Liver (tissue), 9 donors: Measurements from ENCODE around the gene SLC38A3. TPM values are rescaled to one million over a fixed set of nuclear protein-coding genes. Genes with fewer than 3 reads are reported as not detected.

Source experiments
- DNase-seq: peaks from one replicate; pipeline ENCODE4 v3.0.0-alpha.2; 2017; ENCODE audit warnings: low spot score
- H3K27ac ChIP-seq, 2 donors: one replicate each; pipeline ENCODE4 v1.7.0; 2013; ENCODE audit warnings: inconsistent platforms in 2 of 2, low read length in 2 of 2, control low read depth in 1 of 2, low read depth in 1 of 2, mild to moderate bottlenecking in 1 of 2
- H3K27me3 ChIP-seq, 4 donors: one replicate each; pipeline versions ENCODE4 v1.6.1 to v1.7.0; 2013; ENCODE audit warnings: low read length in 3 of 4, inconsistent platforms in 1 of 4, mild to moderate bottlenecking in 1 of 4, moderate library complexity in 1 of 4; ENCODE audit not compliant: control insufficient read depth in 4 of 4, insufficient read depth in 4 of 4
- H3K36me3 ChIP-seq, 4 donors: one replicate each; pipeline versions ENCODE4 v1.6.1 to v1.7.0; 2013; ENCODE audit warnings: low read length in 3 of 4, mild to moderate bottlenecking in 3 of 4, low read depth in 1 of 4, moderate library complexity in 1 of 4; ENCODE audit not compliant: control insufficient read depth in 4 of 4, insufficient read depth in 3 of 4
- H3K4me1 ChIP-seq, 4 donors: one replicate each; pipeline versions ENCODE4 v1.6.1 to v1.7.0; 2013; ENCODE audit warnings: low read length in 3 of 4, mild to moderate bottlenecking in 3 of 4, moderate library complexity in 1 of 4; ENCODE audit not compliant: control insufficient read depth in 4 of 4, insufficient read depth in 4 of 4
- H3K4me3 ChIP-seq, 3 donors: one replicate each; pipeline versions ENCODE4 v1.6.1 to v1.7.0; 2013; ENCODE audit warnings: low read length in 3 of 3, control low read depth in 1 of 3, low read depth in 1 of 3, mild to moderate bottlenecking in 1 of 3
- H3K9ac ChIP-seq, 2 donors: one replicate each; pipeline ENCODE4 v1.7.0; 2013; ENCODE audit warnings: low read length in 2 of 2, mild to moderate bottlenecking in 2 of 2, moderate library complexity in 2 of 2, control low read depth in 1 of 2, low read depth in 1 of 2
- H3K9me3 ChIP-seq, 4 donors: one replicate each; pipeline versions ENCODE4 v1.6.1 to v1.7.0; 2013; ENCODE audit warnings: low read length in 3 of 4; ENCODE audit not compliant: control insufficient read depth in 4 of 4
- EGR1 ChIP-seq, 2 donors: IDR thresholded peaks; 2 replicates each; pipeline ENCODE4 v1.6.1; 2016 to 2018; ENCODE audit warnings: antibody characterized with exemption in 2 of 2, low read depth in 2 of 2
- FOXA1 ChIP-seq: IDR thresholded peaks from 2 replicates; pipeline ENCODE4 v1.6.1; 2016; ENCODE audit warnings: antibody characterized with exemption
- FOXA2 ChIP-seq: IDR thresholded peaks from 2 replicates; pipeline ENCODE4 v1.6.1; 2016; ENCODE audit warnings: antibody characterized with exemption
- GABPA ChIP-seq, 2 donors: IDR thresholded peaks in 1 of 2; conservative IDR thresholded peaks in 1 of 2; 2 replicates each; pipeline ENCODE4 v1.6.1; 2016; ENCODE audit warnings: antibody characterized with exemption in 2 of 2, mild to moderate bottlenecking in 1 of 2, moderate library complexity in 1 of 2
- HNF4G ChIP-seq: IDR thresholded peaks from 2 replicates; pipeline ENCODE4 v1.6.1; 2016; ENCODE audit warnings: antibody characterized with exemption
- JUND ChIP-seq, 2 donors: IDR thresholded peaks; 2 replicates each; pipeline ENCODE4 v1.6.1; 2016; ENCODE audit warnings: antibody characterized with exemption in 2 of 2
- NR2F2 ChIP-seq: IDR thresholded peaks from 2 replicates; pipeline ENCODE4 v1.6.1; 2016; ENCODE audit warnings: antibody characterized with exemption
- RAD21 ChIP-seq, 2 donors: IDR thresholded peaks; 2 replicates each; pipeline ENCODE4 v1.6.1; 2016; ENCODE audit warnings: antibody characterized with exemption in 2 of 2, mild to moderate bottlenecking in 2 of 2
- RXRA ChIP-seq, 2 donors: IDR thresholded peaks; 2 replicates each; pipeline ENCODE4 v1.6.1; 2017 to 2018; ENCODE audit warnings: antibody characterized with exemption in 2 of 2, mild to moderate bottlenecking in 1 of 2
- SP1 ChIP-seq: IDR thresholded peaks from 2 replicates; pipeline ENCODE4 v1.6.1; 2018; ENCODE audit warnings: antibody characterized with exemption, mild to moderate bottlenecking
- TAF1 ChIP-seq: conservative IDR thresholded peaks from 2 replicates; pipeline ENCODE4 v1.6.1; 2016; ENCODE audit warnings: antibody characterized with exemption, mild to moderate bottlenecking
- YY1 ChIP-seq: IDR thresholded peaks from 2 replicates; pipeline ENCODE4 v1.6.1; 2016; ENCODE audit warnings: antibody characterized with exemption, mild to moderate bottlenecking
- WGBS: extraction: QIAGEN DNeasy Blood & Tissue Kit; methylation state at CpG from one replicate; pipeline ENCODE4 v1.1.7; 2013; 5-methylcytosine and 5-hydroxymethylcytosine counted together
- polyA plus RNA-seq, 2 donors: library from polyadenylated mRNA; stranded (reverse) in 1 of 2; unstranded in 1 of 2; fragments of 200-250 nt in 1 of 2; fragments of >200 nt in 1 of 2; fragmentation: Nextera tagmentation in 1 of 2; extraction: Ambion mirVana in 1 of 2; gene quantifications; one replicate each; pipeline versions ENCODE4 v1.2.1 to v1.2.3, GENCODE V29; 2013 to 2015
- total RNA-seq, 2 donors: library from RNA; depleted of rRNA; stranded (reverse); fragments of >200 nt; gene quantifications; one replicate each; pipeline ENCODE4 v1.2.3, GENCODE V29; 2014
- TF ChIP-seq, protein P1 (sequence below): IDR thresholded peaks from 2 replicates; pipeline ENCODE4 v1.6.1; 2016; ENCODE audit warnings: antibody characterized with exemption
- TF ChIP-seq, protein P2 (sequence below): IDR thresholded peaks from 2 replicates; pipeline ENCODE4 v1.6.1; 2016; ENCODE audit warnings: antibody characterized with exemption
- TF ChIP-seq, protein P3 (sequence below): IDR thresholded peaks from 2 replicates; pipeline ENCODE4 v1.6.1; 2016; ENCODE audit warnings: antibody characterized with exemption, mild to moderate bottlenecking
- TF ChIP-seq, protein P4 (sequence below): fragments of 150-350 bp; IDR thresholded peaks from 2 replicates; pipeline ENCODE4 v1.5.1; 2017; ENCODE audit warnings: improper control_type of control experiment, low read depth, low read length; ENCODE audit not compliant: missing input control
- TF ChIP-seq, protein P5 (sequence below): IDR thresholded peaks from 2 replicates; pipeline ENCODE4 v1.6.1; 2016; ENCODE audit warnings: antibody characterized with exemption
- donor health status: healthy.
- donor health status: healthy.
- donor health status: healthy.
- donor health status: healthy.
- donor health status: healthy.

The SLC38A3 gene
- total and polyA plus RNA-seq, 4 donors = 98.1 to 180 (median 140) TPM

DNA sequence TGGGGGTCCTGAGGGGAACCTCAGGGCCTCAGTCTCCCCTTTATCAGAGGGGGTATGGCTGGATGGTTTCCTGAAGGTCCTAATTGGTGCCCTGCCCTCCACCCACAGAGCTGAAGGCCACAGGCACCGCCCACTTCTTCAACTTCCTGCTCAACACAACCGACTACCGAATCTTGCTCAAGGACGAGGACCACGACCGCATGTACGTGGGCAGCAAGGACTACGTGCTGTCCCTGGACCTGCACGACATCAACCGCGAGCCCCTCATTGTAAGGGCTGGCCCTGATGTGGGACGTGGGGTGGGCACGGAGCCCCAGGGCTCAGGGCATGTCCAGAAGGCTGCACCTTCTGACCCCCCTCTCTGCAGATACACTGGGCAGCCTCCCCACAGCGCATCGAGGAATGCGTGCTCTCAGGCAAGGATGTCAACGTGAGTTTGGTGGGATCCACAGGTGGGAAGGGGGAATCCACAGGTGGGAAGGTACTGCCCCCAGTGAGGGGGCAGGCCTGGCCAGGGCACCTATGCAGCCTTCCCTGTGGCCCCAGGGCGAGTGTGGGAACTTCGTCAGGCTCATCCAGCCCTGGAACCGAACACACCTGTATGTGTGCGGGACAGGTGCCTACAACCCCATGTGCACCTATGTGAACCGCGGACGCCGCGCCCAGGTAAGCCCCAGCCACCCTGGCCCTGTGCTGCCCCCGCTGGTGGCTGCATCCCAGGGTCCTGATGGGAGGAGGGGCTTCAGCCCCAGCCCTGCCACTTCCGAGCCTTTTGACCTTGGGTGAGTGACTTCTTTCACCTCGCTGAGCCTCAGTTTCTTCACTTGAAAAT, 31.2 kb upstream of the SLC38A3 start:
- no peak for DNase-seq
- Histone ChIP-seq H3K4me3 (no peak overlapping the region), H3K27me3 (no peaks in the 10 kb centered on the region), H3K4me1 (peaks cover 6 to 25% (median 14%) of the 10 kb centered on the region in 4 donors), H3K9ac (no peak overlapping the region), H3K9me3 (no peaks in the 10 kb centered on the region), H3K36me3 (no peaks in the 10 kb centered on the region), H3K27ac (no peak overlapping the region)
- 87% methylated on average over 29 of the region's 29 CpGs for WGBS
- TF ChIP-seq SP1 (no peak), RAD21 (IDR thresholded peaks at IDR 0.05) (no peak), GABPA (IDR thresholded peaks at IDR 0.05 in 1 of 2, conservative IDR thresholded peaks at IDR 0.05 in 1 of 2) (no peak), RXRA (IDR thresholded peaks at IDR 0.05) (no peak), HNF4G (no peak), FOXA2 (no peak), TAF1 (no peak), EGR1 (IDR thresholded peaks at IDR 0.05; ENCODE audit: low read depth in 2 of 2) (no peak), NR2F2 (no peak), FOXA1 (no peak), YY1 (no peak), JUND (IDR thresholded peaks at IDR 0.05) (no peak)
- TF ChIP-seq, protein P1, sequence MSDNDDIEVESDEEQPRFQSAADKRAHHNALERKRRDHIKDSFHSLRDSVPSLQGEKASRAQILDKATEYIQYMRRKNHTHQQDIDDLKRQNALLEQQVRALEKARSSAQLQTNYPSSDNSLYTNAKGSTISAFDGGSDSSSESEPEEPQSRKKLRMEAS = no peak
- TF ChIP-seq, protein P2, sequence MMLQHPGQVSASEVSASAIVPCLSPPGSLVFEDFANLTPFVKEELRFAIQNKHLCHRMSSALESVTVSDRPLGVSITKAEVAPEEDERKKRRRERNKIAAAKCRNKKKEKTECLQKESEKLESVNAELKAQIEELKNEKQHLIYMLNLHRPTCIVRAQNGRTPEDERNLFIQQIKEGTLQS = no peak
- TF ChIP-seq, protein P3, sequence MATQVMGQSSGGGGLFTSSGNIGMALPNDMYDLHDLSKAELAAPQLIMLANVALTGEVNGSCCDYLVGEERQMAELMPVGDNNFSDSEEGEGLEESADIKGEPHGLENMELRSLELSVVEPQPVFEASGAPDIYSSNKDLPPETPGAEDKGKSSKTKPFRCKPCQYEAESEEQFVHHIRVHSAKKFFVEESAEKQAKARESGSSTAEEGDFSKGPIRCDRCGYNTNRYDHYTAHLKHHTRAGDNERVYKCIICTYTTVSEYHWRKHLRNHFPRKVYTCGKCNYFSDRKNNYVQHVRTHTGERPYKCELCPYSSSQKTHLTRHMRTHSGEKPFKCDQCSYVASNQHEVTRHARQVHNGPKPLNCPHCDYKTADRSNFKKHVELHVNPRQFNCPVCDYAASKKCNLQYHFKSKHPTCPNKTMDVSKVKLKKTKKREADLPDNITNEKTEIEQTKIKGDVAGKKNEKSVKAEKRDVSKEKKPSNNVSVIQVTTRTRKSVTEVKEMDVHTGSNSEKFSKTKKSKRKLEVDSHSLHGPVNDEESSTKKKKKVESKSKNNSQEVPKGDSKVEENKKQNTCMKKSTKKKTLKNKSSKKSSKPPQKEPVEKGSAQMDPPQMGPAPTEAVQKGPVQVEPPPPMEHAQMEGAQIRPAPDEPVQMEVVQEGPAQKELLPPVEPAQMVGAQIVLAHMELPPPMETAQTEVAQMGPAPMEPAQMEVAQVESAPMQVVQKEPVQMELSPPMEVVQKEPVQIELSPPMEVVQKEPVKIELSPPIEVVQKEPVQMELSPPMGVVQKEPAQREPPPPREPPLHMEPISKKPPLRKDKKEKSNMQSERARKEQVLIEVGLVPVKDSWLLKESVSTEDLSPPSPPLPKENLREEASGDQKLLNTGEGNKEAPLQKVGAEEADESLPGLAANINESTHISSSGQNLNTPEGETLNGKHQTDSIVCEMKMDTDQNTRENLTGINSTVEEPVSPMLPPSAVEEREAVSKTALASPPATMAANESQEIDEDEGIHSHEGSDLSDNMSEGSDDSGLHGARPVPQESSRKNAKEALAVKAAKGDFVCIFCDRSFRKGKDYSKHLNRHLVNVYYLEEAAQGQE = no peak
- TF ChIP-seq, protein P4, sequence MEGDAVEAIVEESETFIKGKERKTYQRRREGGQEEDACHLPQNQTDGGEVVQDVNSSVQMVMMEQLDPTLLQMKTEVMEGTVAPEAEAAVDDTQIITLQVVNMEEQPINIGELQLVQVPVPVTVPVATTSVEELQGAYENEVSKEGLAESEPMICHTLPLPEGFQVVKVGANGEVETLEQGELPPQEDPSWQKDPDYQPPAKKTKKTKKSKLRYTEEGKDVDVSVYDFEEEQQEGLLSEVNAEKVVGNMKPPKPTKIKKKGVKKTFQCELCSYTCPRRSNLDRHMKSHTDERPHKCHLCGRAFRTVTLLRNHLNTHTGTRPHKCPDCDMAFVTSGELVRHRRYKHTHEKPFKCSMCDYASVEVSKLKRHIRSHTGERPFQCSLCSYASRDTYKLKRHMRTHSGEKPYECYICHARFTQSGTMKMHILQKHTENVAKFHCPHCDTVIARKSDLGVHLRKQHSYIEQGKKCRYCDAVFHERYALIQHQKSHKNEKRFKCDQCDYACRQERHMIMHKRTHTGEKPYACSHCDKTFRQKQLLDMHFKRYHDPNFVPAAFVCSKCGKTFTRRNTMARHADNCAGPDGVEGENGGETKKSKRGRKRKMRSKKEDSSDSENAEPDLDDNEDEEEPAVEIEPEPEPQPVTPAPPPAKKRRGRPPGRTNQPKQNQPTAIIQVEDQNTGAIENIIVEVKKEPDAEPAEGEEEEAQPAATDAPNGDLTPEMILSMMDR = no peak

DNA sequence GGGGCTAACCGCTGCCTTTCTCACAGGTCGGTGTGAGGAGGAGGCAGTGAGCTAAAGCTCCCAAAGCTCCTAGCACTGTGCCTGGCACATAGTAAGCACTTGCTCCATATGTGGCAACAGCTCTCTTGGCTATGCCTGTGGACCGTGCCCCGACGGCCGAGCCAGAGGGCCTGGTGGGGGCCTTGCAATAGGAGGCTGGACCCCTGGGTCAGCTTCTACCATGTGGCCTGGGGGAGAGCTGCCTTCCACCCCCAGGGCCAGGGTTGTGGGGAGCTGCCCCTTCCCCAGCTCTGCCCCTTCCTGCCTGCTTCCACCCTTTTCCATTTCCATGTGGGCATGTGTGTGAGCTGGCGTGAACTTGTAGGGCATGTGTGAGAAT, 30.6 kb upstream of the SLC38A3 start:
- no peak for DNase-seq
- Histone ChIP-seq H3K9me3 (no peaks in the 10 kb centered on the region), H3K27ac (no peak overlapping the region), H3K4me1 (peaks cover 6 to 25% (median 14%) of the 10 kb centered on the region in 4 donors), H3K36me3 (no peaks in the 10 kb centered on the region), H3K27me3 (no peaks in the 10 kb centered on the region), H3K4me3 (no peak overlapping the region), H3K9ac (no peak overlapping the region)
- WGBS = 98% methylated on average over 7 of the region's 7 CpGs
- no peak for TF ChIP-seq GABPA (IDR thresholded peaks at IDR 0.05 in 1 of 2, conservative IDR thresholded peaks at IDR 0.05 in 1 of 2)
- TF ChIP-seq, protein P4 = no peak
- TF ChIP-seq, protein P1 = no peak
- no peak for TF ChIP-seq FOXA2
- TF ChIP-seq, protein P2 = no peak
- TF ChIP-seq FOXA1 = no peak
- no peak for TF ChIP-seq HNF4G
- TF ChIP-seq, protein P5, sequence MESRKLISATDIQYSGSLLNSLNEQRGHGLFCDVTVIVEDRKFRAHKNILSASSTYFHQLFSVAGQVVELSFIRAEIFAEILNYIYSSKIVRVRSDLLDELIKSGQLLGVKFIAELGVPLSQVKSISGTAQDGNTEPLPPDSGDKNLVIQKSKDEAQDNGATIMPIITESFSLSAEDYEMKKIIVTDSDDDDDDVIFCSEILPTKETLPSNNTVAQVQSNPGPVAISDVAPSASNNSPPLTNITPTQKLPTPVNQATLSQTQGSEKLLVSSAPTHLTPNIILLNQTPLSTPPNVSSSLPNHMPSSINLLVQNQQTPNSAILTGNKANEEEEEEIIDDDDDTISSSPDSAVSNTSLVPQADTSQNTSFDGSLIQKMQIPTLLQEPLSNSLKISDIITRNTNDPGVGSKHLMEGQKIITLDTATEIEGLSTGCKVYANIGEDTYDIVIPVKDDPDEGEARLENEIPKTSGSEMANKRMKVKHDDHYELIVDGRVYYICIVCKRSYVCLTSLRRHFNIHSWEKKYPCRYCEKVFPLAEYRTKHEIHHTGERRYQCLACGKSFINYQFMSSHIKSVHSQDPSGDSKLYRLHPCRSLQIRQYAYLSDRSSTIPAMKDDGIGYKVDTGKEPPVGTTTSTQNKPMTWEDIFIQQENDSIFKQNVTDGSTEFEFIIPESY = no peak
- TF ChIP-seq RAD21 (IDR thresholded peaks at IDR 0.05) = no peak
- no peak for TF ChIP-seq RXRA (IDR thresholded peaks at IDR 0.05)
